Psoas muscle (tissue), 8 donors: ENCODE data around the gene DBN1. TPM values are rescaled to one million over a fixed set of nuclear protein-coding genes. Genes with fewer than 3 reads are reported as not detected.
"Not testable (repeated sequence)": the region's sequence is repeated elsewhere in the genome, so short reads cannot be mapped to it uniquely, and the experiment has no call there.

ENCODE experiments used
- ATAC-seq, 4 donors: fragments of 200-7000 bp; cut with Tn5 transposase; one replicate each; pipeline ENCODE4 v1.9.1; 2020; ENCODE audit warnings: moderate library complexity in 3 of 4, mild to moderate bottlenecking in 2 of 4
- DNase-seq, 2 donors: peaks; one replicate each; pipeline ENCODE4 v3.0.0-alpha.2; 2020
- H3K27ac ChIP-seq: fragments of 200-600 bp; one replicate; pipeline ENCODE4 v1.8.0; 2022
- H3K27me3 ChIP-seq, 3 donors: fragments of 200-600 bp in 1 of 3; one replicate each; pipeline versions ENCODE4 v1.6.1 to v1.8.0; 2013 to 2022; ENCODE audit warnings: low read length in 2 of 3, mild to moderate bottlenecking in 2 of 3, moderate library complexity in 1 of 3; ENCODE audit not compliant: insufficient read depth in 3 of 3
- H3K36me3 ChIP-seq, 2 donors: fragments of 200-600 bp in 1 of 2; one replicate each; pipeline versions ENCODE4 v1.6.1 to v1.8.0; 2013 to 2022; ENCODE audit warnings: low read depth in 1 of 2, mild to moderate bottlenecking in 1 of 2, moderate library complexity in 1 of 2; ENCODE audit not compliant: insufficient read depth in 1 of 2
- H3K4me1 ChIP-seq: fragments of 200-600 bp; one replicate; pipeline ENCODE4 v1.8.0; 2022
- H3K4me3 ChIP-seq: fragments of 200-600 bp; one replicate; pipeline ENCODE4 v1.8.0; 2022; ENCODE audit warnings: mild to moderate bottlenecking
- H3K9me3 ChIP-seq: fragments of 200-600 bp; one replicate; pipeline ENCODE4 v1.8.0; 2022
- whole genome bisulfite sequencing, 3 donors: extraction: QIAGEN DNeasy Blood & Tissue Kit; methylation state at CpG; one replicate each; pipeline versions ENCODE4 v1.1.6 to v1.1.7; 2013; 5-methylcytosine and 5-hydroxymethylcytosine counted together
- intact Hi-C, 2 donors: fragments of 100-400 bp; cut with DNase I; formaldehyde crosslinking; loops; one replicate each; pipeline versions ENCODE4 v1.11.0 to v1.14.2; 2022
- polyA plus RNA-seq, 3 donors: library from polyadenylated mRNA; stranded (reverse); fragments of 200-250 nt; gene quantifications; one replicate each; pipeline ENCODE4 v1.2.3, GENCODE V29; 2013
- total RNA-seq, 4 donors: library from RNA; stranded (reverse); fragmentation: NEBNext Ultra II Directional in 2 of 4; extraction: Animal tissue kit (Norgen Biotek cat#: 25700) in 2 of 4; gene quantifications; one replicate each; pipeline versions ENCODE4 v1.2.1 to v1.2.4, GENCODE V29; 2021 to 2023
- TF ChIP-seq, protein P1 (sequence below): fragments of 200-600 bp; IDR thresholded peaks from one replicate; pipeline ENCODE4 v1.8.0; 2022; ENCODE audit warnings: antibody characterized with exemption
- donor health status: healthy with polysubstance abuse.
- donor health status: DM: no; HTN: no; CAD: no; lungs with moderate emphysema.
- donor health status: Bipolar disorder and iron deficiency.
- donor health status: healthy.
- donor health status: DM: yes; HTN: yes; CAD: no.
- donor health status: DM: no; HTN: no; CAD: no.
- donor health status: DM: no; HTN: no; CAD: no.
- donor health status: DM: yes; HTN: yes; CAD: no.

Gene DBN1
- total and polyA plus RNA-seq, 7 donors: 8.1 to 28.4 (median 20.8) TPM

DNA sequence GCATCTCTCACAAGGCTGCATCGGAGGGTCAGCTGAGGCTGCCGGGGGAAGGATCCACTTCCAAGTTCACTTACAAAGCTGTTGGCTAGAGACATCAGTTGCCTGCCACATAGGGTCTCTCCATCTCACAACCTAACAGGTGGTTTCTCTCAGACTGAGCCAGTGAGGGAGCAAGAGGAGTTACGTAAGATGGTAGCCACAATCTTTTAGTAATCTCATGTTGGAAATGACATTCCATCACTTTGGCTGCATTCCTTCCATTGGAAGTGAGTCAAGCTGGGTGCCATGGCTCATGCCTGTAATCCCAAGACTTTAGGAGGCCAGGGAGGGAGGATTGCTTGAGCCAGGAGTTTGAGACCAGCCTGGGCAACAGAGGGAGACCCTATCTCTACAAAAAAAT lies 54.4 kb downstream of the DBN1 start:
- TF ChIP-seq, protein P1, sequence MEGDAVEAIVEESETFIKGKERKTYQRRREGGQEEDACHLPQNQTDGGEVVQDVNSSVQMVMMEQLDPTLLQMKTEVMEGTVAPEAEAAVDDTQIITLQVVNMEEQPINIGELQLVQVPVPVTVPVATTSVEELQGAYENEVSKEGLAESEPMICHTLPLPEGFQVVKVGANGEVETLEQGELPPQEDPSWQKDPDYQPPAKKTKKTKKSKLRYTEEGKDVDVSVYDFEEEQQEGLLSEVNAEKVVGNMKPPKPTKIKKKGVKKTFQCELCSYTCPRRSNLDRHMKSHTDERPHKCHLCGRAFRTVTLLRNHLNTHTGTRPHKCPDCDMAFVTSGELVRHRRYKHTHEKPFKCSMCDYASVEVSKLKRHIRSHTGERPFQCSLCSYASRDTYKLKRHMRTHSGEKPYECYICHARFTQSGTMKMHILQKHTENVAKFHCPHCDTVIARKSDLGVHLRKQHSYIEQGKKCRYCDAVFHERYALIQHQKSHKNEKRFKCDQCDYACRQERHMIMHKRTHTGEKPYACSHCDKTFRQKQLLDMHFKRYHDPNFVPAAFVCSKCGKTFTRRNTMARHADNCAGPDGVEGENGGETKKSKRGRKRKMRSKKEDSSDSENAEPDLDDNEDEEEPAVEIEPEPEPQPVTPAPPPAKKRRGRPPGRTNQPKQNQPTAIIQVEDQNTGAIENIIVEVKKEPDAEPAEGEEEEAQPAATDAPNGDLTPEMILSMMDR: no peak
- intact Hi-C loops: no loop called here
- WGBS, 3 donors: 53 to 75% (median 57%) methylated on average over 3 of the region's 3 CpGs
- H3K4me3 ChIP-seq: no peak overlapping the region
- no peaks in the 10 kb centered on the region for H3K4me1 ChIP-seq
- no peak for DNase-seq
- no peaks in the 10 kb centered on the region for H3K36me3 ChIP-seq
- ATAC-seq: no peak
- H3K9me3 ChIP-seq: no peaks in the 10 kb centered on the region
- no peak overlapping the region for H3K27ac ChIP-seq
- no peaks in the 10 kb centered on the region for H3K27me3 ChIP-seq

DNA sequence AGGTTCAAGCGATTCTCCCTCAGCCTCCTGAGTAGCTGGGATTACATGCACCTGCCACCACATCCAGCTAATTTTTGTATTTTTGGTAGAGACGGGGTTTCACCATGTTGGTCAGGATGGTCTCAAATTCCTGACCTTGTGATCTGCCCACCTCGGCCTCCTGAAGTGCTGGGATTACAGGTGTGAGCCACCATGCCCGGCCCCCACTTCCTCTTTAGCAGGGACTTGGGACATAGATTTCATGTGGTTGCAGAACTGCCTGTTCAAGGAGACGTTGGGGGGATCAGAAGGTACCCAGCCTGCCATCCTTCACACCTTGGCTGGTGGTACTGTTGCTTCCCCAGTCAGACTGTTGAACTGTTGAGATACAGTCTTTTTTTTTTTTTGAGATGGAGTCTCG lies 56.4 kb downstream of the DBN1 start:
- ATAC-seq, H3K4me1 ChIP-seq, H3K27ac ChIP-seq, H3K27me3 ChIP-seq, DNase-seq, intact Hi-C loops, H3K36me3 ChIP-seq, H3K4me3 ChIP-seq, H3K9me3 ChIP-seq: not testable (repeated sequence)
- 75 to 85% (median 82%) methylated on average over 6 of the region's 6 CpGs for WGBS, 3 donors

DNA sequence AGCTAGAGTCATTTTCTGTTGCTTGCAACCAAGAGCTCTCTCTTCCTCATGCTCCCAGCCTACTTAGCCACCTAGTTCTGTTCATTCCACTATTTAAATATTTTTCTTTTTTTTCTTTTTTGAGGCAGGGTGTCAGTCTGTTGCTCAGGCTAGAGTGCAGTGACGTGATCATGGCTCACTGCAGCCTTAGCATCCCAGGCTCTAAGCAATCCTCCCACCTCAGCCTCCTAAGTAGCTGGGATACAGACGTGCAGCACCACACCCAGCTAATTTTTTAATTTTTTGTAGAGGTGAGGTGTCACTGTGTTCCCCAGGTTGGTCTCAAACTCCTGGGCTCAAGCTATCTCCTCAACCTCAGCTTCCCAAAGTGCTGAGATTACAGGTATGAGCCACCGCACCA lies 59.0 kb downstream of the DBN1 start:
- H3K4me1 ChIP-seq: no peaks in the 10 kb centered on the region
- intact Hi-C loops: no loop called here
- TF ChIP-seq, protein P1: no peak
- no peaks in the 10 kb centered on the region for H3K36me3 ChIP-seq
- no peaks in the 10 kb centered on the region for H3K27me3 ChIP-seq
- DNase-seq: no peak
- H3K4me3 ChIP-seq: no peak overlapping the region
- no peak for ATAC-seq
- H3K9me3 ChIP-seq: no peaks in the 10 kb centered on the region
- WGBS, 3 donors: 80 to 86% (median 83%) methylated on average over 3 of the region's 3 CpGs
- no peak overlapping the region for H3K27ac ChIP-seq

DNA sequence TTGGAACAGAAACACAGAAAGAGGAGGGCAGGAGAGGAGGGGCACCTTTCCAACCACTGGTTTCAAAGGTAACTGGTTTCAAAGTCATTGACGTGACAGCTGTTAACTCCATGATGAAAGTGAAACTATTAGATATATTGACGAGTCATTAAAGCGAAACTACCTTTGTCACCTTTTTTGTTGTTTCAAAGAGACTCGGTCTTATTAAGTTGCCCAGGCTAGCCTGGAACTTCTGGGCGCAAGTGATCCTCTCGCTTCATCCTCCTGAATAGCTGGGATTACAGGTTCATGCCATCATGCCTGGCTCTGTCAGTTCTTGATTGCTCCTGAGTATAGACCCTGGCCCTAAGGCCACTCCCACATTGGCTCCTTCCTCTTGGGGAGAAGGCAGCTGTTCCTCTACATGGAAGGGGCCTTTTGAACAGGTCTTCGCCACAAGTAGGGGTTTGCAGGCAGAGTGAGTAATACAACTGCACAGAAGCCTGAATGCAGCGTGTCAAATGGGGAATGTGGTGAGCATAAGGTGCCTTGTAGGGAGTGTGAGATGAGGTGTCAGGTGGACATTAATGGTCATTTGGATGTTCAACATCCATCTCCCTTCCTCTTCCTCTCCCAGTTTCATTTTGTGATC lies 60.7 kb downstream of the DBN1 start:
- Histone ChIP-seq H3K4me1 (no peaks in the 10 kb centered on the region), H3K4me3 (no peak overlapping the region), H3K9me3 (no peaks in the 10 kb centered on the region), H3K27ac (no peak overlapping the region), H3K27me3 (no peaks in the 10 kb centered on the region), H3K36me3 (no peaks in the 10 kb centered on the region)
- no peak for DNase-seq
- WGBS, 3 donors: 79 to 86% (median 82%) methylated on average over 8 of the region's 8 CpGs
- intact Hi-C loops: no loop called here
- ATAC-seq: no peak
- TF ChIP-seq, protein P1: no peak

DNA sequence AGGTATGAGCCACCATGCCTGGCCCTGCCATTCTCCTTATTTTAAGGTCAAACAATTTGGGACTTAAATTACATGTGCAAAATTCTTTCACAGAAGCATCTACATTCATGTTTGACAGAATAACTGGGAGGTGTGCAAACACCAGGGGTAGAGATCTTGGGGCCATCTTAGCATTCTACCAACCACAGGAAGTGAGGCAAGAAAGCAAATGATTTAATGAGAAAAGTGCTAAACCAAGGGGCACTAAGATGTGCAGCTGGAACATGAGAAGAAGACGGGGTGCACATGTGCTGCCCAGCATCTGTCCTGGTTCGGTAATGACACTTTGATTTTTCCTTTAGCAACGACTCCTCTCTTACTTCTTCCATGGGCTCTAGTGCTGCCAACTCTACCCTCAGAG lies 62.9 kb downstream of the DBN1 start:
- 76 to 84% (median 81%) methylated on average over 3 of the region's 3 CpGs for WGBS, 3 donors

More for the DNA sequence above, 62.9 kb downstream of the DBN1 start:
- H3K4me3 ChIP-seq: no peak overlapping the region
- intact Hi-C loops: no loop called here
- no peak for DNase-seq
- no peak for ATAC-seq
- no peak overlapping the region for H3K27ac ChIP-seq
- no peaks in the 10 kb centered on the region for H3K4me1 ChIP-seq
- TF ChIP-seq, protein P1: no peak
- H3K9me3 ChIP-seq: no peaks in the 10 kb centered on the region
- H3K36me3 ChIP-seq: no peaks in the 10 kb centered on the region
- peaks cover 0 to 1% (median 0%) of the 10 kb centered on the region in 3 donors for H3K27me3 ChIP-seq
